Peyer's patch (tissue), 4 donors: ENCODE results near the gene SHD. TPM values are rescaled to one million over a fixed set of nuclear protein-coding genes. Genes with fewer than 3 reads are reported as not detected.
"Not testable (repeated sequence)": the region's sequence is repeated elsewhere in the genome, so short reads cannot be mapped to it uniquely, and the experiment has no call there.

Experiments
- DNase-seq, 3 donors: peaks; one replicate each; pipeline ENCODE4 v3.0.0-alpha.2; 2017 to 2019
- H3K27ac ChIP-seq, 4 donors: fragments of 200-600 bp; sonication (generic); one replicate each; pipeline ENCODE4 v1.5.1; 2016 to 2019
- H3K27me3 ChIP-seq, 2 donors: fragments of 200-600 bp; sonication (generic); one replicate each; pipeline ENCODE4 v1.5.1; 2019
- H3K36me3 ChIP-seq, 3 donors: fragments of 200-600 bp; sonication (generic); one replicate each; pipeline ENCODE4 v1.5.1; 2016 to 2019
- H3K4me1 ChIP-seq, 4 donors: fragments of 200-600 bp; sonication (generic); one replicate each; pipeline ENCODE4 v1.5.1; 2016 to 2019
- H3K4me3 ChIP-seq, 4 donors: fragments of 200-600 bp; sonication (generic); 1 replicate in 3 of 4; 2 replicates in 1 of 4; pipeline ENCODE4 v1.5.1; 2016 to 2019; ENCODE audit warnings: mild to moderate bottlenecking in 1 of 4
- H3K9me3 ChIP-seq, 4 donors: fragments of 200-600 bp; sonication (generic); one replicate each; pipeline ENCODE4 v1.5.1; 2016 to 2019; ENCODE audit warnings: mild to moderate bottlenecking in 1 of 4
- CTCF ChIP-seq, 6 experiments: fragments of 450-650 bp in 4 of 6; fragments of 200-600 bp in 2 of 6; sonication (generic) in 1 of 6; IDR thresholded peaks; one replicate each; pipeline ENCODE4 v1.5.1; 2017 to 2019; ENCODE audit warnings: antibody characterized with exemption in 6 of 6, mild to moderate bottlenecking in 3 of 6, moderate library complexity in 1 of 6
- POLR2A ChIP-seq, 2 donors: fragments of 450-650 bp; IDR thresholded peaks; one replicate each; pipeline ENCODE4 v1.5.1; 2017; ENCODE audit warnings: antibody characterized with exemption in 2 of 2, mild to moderate bottlenecking in 2 of 2, moderate library complexity in 2 of 2
- total RNA-seq, 4 donors: library from RNA; depleted of rRNA; stranded (reverse); fragments of >200 nt; gene quantifications; one replicate each; pipeline ENCODE4 v1.1.0, GENCODE V29; 2016

SHD gene
- total RNA-seq, 4 donors from 2014 or later, result 21.3 to 27.7 (median 21.9) TPM; not detected in 1

DNA sequence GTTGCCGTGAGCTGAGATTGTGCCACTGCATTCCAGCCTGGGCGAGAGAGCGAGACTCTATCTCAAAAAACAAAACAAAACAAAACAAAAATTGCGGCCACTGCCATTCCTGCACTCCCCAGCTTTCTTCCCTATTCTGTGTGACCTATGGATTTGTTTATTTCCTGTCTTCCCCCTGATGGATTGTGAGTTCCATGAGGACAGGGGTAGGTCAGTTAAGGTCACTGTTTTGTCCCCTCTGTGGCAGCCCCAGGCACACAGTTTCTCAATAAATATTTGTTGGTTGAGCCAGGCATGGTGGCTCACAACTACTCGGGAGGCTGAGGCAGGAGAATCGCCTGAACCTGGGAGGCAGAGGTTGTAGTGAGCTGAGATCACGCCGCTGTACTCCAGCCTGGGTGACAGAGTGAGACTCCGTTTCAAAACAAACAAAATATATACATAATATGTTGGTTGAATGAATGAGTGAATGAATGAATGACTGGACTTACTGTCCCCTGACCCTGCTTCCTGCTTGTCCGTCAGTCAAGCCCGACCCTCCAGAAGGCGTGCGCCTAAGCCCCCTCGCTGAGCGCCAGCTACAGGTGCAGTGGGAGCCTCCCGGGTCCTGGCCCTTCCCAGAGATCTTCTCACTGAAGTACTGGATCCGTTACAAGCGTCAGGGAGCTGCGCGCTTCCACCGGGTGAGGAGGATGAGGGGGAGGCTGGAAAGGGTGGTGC lies 44.8 kb upstream of the SHD start:
- no peaks in the 10 kb centered on the region for H3K27me3 ChIP-seq
- no peak for DNase-seq
- H3K4me3 ChIP-seq, result no peak overlapping the region
- no peak for TF ChIP-seq POLR2A (IDR thresholded peaks at IDR 0.05)
- no peak for TF ChIP-seq CTCF (IDR thresholded peaks at IDR 0.05)
- no peaks in the 10 kb centered on the region for H3K9me3 ChIP-seq
- no peaks in the 10 kb centered on the region for H3K36me3 ChIP-seq
- peaks cover 0 to 2% (median 0%) of the 10 kb centered on the region in 4 donors for H3K4me1 ChIP-seq
- no peak overlapping the region for H3K27ac ChIP-seq

- H3K9me3 ChIP-seq, result no peaks in the 10 kb centered on the region
- DNase-seq, result no peak
- H3K4me3 ChIP-seq, result no peak overlapping the region
- H3K27me3 ChIP-seq, result no peaks in the 10 kb centered on the region
- no peaks in the 10 kb centered on the region for H3K36me3 ChIP-seq
- no peaks in the 10 kb centered on the region for H3K4me1 ChIP-seq
- H3K27ac ChIP-seq, result no peak overlapping the region
- TF ChIP-seq POLR2A (IDR thresholded peaks at IDR 0.05), result no peak
- no peak for TF ChIP-seq CTCF (IDR thresholded peaks at IDR 0.05)
Measured at GRCh38 chr19:4234862-4235201, 44.2 kb upstream of the SHD start.

DNA sequence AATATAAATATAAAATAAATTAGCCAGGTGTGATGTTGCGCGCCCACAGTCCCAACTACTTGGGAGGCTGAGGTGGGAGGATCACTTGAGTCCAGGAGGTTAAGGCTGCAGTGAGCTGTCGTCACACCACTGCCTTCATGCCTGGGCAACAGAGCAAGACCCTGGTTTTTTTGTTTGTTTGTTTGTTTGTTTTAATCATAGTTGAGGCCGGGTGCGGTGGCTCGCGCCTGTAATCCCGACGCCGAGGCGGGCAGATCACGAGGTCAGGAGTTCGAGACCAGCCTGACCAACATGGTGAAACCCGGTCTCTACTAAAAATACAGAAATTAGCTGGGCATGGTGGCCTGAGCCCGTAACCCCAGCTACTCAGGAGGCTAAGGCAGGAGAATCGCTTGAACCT lies 41.6 kb upstream of the SHD start:
- not testable (repeated sequence) for DNase-seq, H3K27me3 ChIP-seq, H3K36me3 ChIP-seq, H3K9me3 ChIP-seq, H3K27ac ChIP-seq, H3K4me1 ChIP-seq, H3K4me3 ChIP-seq

DNA sequence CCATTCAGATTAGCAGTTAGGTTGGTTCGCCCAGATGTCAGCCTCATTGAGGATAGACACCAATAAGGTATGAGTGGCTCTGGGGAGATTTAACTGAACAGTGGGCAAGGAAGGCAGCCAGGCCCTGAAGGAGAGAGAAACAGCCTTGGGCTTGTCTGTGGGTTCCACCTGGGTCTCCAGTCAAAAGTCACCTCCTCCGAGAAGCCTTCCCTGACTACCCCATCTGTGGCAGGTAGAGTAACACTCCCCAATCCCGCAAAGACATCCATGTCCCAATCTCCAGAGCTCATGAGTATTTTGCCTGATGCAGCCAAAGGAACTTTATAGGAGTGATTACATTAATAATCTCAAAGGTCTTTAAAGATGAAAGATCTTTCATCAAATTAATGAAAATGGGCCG lies 40.2 kb upstream of the SHD start:
- Histone ChIP-seq H3K36me3 (no peaks in the 10 kb centered on the region), H3K27me3 (no peaks in the 10 kb centered on the region), H3K9me3 (peaks cover 0 to 5% (median 0%) of the 10 kb centered on the region in 4 donors), H3K4me3 (no peak overlapping the region), H3K27ac (no peak overlapping the region), H3K4me1 (no peaks in the 10 kb centered on the region)
- DNase-seq, result no peak
- no peak for TF ChIP-seq POLR2A (IDR thresholded peaks at IDR 0.05)
- no peak for TF ChIP-seq CTCF (IDR thresholded peaks at IDR 0.05)

DNA sequence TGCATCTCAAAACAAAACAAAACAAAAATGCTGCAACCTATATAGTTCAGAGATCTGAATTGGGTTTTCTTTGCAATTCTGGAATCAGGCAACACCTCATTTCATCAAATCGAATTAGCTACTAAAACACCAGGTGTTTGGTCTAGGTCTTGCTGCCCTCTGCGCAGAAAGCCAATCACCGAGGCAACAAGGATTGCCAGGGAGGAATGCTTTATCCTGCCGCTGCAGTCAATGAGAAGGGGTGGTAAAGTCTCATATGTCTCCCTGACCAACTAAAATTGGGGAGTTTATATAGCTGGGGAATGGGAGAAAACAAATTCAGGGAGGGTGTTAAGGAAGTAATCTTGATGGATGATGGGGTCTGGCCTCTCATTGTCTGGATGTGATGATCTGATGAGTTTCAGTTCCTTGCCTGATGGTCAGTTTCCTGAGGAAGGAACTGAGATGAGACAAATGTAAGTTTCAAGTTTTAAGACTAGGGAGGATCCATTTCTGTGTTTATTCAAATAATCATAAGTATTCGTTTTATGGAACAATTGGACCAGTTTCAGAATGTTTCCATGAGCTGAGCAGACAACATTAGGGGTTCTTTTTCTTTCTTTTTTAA lies 37.1 kb upstream of the SHD start:
- H3K27me3 ChIP-seq, result no peaks in the 10 kb centered on the region
- peak overlapping the region in 1 of 4 donors; percentile 39 for H3K27ac ChIP-seq
- no peak for DNase-seq
- H3K4me1 ChIP-seq, result peaks cover 0 to 5% (median 0%) of the 10 kb centered on the region in 4 donors
- TF ChIP-seq POLR2A (IDR thresholded peaks at IDR 0.05) (no peak), CTCF (IDR thresholded peaks at IDR 0.05) (no peak)
- H3K4me3 ChIP-seq, result no peak overlapping the region
- peaks cover 0 to 5% (median 0%) of the 10 kb centered on the region in 4 donors for H3K9me3 ChIP-seq
- H3K36me3 ChIP-seq, result no peaks in the 10 kb centered on the region

GRCh38 chr19:4245938-4246337 lies 33.1 kb upstream of the SHD start:
- H3K4me3 ChIP-seq, H3K9me3 ChIP-seq, H3K4me1 ChIP-seq, DNase-seq, H3K27ac ChIP-seq, H3K27me3 ChIP-seq: not testable (repeated sequence)
- peaks cover 0 to 22% (median 0%) of the 10 kb centered on the region in 3 donors for H3K36me3 ChIP-seq
